NCI-H82 treated with DMSO at 0.1 percent for 48 hours (cell line): ENCODE results near the gene TSPYL1.

Experiments
- DNase-seq: peaks from one replicate; lab custom pipeline; 2025; ENCODE audit not compliant: unreplicated experiment; lab: John Stamatoyannopoulos, UW

Gene TSPYL1

DNA sequence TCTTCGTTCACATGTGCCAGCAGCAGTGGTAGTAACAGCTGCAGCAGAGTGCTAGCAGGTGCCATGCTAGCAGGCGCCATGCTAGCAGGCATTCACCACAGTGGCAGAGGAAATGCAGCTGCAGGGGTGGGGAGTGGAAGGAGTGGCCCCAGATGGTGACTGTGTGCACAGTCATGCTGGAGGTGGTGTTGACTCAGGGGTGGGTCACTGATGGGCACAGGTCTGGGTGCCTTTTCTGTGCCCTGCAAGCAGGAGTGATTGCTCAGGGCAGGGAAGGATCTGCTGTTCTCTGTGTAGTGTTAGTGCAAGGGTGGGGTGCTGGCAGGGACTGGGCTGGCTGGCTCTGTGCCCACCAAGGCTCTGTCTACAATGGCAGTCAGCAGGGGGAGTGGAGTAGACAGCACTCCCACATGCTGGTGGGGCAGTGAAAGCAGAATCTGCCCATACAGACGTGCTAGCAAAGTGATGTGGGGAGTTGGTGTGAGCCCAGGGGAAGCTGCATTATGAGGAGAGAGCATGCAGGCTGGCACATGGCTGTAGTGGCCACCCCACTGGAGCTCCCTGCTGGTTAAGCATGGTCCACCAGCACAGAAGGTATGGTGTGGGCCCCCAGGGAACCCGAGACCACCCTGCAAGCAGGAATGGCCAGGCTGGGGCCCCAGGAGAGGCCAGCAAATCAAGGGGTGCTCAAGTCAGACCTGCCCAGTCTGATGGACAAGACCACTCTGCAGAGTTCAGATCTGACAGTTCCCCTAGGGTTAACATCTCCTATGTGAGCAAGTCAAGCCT, 14.5 kb downstream of the TSPYL1 start:
- no peak for DNase-seq

DNA sequence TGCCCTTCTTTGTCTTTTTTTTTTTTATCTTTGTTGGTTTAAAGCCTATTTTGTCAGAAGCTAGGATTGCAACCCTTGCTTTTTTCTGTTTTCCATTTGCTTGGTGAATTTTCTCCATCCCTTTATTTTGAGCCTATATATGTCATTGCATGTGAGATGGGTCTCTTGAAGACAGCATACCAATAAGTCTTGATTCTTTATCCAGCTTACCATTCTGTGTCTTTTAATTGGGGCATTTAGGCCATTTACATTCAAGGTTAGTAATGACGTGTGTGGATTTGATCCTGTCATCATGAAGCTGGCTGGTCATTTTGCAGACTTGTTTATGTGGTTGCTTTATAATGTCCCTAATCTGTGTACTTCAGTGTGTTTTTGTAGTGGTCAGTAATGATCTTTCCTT, 16.4 kb downstream of the TSPYL1 start:
- no peak for DNase-seq

DNA sequence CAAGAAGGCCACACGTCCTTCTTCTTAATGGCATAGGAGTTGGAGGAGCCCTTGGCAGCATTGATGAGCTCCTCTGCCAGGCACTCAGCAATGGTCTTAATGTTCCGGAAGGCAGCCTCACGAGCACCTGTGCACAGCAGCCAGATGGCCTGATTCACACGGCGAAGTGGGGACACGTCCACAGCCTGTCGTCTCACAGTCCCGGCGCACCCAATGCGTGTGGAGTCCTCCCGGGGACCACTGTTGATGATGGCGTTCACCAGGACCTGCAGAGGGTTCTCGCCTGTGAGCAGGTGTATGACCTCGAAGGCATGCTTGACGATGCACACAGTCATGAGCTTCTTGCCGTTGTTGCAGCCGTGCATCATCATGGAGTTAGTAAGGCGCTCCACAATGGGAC, 21.2 kb downstream of the TSPYL1 start:
- DNase-seq: no peak

DNA sequence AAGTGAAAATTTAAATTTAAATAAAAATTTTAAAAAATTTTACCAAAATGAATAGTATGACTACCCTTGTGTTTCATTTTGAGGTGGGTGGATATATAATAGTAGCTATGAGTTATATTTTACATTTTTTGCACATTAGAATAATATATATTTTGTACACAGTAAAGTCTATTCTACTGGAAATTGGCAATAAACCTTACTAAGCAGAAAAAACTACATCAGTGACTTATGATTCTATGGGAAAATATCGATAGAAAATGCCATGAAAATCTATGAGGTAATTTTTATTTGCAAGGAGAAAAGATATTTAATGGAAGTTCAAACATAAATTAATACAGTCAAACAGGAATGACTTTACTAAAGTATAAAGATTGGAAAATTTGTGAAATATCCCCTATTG, 23.0 kb downstream of the TSPYL1 start:
- DNase-seq: no peak

DNA sequence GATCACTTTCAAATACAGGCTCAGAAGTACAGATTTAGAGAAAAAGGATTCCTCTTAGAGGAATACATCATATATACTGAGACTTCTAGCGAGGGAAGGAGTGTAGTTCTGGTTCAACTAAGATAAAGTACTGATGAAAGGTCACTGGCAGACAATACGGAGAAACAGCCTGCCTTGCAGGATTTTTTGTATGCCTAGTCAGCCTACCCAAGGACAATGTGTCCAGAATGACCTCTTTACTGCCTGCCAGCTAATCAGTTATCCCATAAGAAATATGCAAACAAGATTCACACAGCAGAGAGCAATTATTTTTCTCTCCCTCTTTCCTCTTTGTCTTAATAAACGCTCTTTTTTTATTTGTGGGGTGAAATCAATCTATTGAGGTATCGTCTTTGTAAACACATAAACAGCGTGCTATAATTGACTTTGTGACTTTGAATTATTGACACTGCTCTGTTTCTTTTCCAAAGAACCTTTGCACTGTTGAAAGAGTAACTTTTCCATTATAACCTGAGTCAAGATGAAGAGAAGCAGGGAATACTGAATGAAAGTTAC, 24.4 kb downstream of the TSPYL1 start:
- no peak for DNase-seq

DNA sequence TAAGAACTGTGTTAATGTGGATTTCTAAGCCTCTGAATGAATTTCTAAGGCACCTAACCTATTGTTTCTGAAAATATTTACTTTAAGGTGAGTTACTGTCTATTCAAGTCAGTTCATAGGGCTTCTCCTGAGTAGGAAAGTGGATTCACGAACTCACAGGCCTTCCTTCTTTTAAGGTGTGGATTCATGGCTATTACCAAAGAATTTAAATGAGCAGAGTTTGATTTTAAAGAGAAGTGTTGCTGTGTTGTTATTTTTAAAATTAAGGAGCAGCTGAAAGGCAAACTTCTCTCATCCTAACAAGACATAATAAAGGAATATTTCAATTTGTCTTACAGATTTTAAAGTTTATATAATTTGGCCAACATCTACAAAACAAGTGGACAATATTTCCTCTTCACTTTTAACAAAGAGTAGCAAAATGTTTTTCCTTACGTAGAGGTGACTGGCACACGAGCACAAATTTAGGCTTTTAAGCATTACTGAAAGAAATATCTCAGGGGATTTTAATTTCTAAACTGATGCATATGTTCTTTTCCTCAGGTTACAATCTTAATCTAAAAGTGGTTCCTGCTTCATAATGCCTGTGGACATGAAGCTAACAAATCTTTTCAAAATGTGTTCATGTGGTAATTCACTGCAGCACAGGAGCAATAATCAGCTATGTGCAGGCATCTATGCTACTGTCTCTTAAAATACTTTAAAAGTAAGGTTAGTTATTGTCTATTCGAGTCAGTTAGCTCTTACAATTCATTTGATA, 25.3 kb downstream of the TSPYL1 start:
- no peak for DNase-seq

DNA sequence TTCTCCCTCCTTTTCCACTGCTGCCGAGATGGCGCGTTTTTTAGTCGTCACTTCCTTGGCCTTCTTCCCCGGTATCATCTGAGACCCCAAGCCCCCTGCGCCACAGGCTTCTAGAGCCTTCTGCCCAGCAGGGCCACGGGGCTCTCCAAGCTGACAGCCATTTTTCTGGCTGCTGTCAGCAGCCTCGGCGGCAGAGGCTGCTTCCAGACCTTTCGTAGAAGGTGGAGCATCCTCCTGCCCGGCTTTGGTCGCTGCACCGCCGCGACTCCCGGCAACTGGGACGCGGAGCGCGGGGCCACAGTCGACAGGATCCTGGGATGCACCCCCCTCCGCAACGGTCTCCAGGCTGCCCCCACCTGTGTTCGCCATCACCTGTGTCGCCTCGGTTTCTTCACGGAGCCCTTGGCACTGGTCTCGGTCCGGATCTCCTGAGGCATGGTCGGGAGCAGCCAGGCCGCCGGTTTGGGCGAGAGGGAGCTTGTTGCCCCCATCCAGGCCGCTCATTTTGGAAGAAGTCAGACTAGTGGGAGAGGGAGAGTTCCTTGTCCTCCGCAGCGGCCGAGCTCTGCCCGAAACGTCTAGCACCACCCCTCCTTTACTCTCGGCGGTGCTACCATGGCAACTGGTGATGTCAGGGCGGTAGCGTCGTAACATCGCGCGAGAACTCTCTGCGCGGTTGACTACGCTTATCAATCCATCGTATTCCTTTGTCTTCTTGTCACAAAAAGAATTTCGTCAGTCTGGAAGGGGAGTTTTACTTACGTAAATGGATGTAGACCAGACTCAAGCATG, 26.0 kb downstream of the TSPYL1 start, which contains the start of gene TSPYL4:
Gene TSPYL4 (minus strand): TSS at position 571 of the 792 bp plus-strand sequence. CDS start 67 bp downstream, at position 504.
- DNase-seq: peak; percentile 91

DNA sequence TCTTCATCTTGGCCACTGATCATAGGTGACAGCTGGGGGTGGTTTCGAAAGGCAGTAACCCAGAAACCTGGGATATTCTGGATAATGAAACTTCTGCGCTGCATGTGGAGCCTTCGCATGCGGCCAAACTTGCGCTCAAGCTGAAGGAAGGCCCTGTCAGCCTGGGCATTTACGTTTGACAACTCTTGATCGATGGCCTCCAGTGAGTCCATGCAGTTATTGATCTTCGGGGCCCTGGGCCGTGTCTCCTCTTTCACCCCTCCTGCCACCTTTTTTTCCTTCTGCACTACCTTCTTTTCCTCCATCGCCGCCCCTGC, 26.6 kb downstream of the TSPYL1 start:
- no peak for DNase-seq

DNA sequence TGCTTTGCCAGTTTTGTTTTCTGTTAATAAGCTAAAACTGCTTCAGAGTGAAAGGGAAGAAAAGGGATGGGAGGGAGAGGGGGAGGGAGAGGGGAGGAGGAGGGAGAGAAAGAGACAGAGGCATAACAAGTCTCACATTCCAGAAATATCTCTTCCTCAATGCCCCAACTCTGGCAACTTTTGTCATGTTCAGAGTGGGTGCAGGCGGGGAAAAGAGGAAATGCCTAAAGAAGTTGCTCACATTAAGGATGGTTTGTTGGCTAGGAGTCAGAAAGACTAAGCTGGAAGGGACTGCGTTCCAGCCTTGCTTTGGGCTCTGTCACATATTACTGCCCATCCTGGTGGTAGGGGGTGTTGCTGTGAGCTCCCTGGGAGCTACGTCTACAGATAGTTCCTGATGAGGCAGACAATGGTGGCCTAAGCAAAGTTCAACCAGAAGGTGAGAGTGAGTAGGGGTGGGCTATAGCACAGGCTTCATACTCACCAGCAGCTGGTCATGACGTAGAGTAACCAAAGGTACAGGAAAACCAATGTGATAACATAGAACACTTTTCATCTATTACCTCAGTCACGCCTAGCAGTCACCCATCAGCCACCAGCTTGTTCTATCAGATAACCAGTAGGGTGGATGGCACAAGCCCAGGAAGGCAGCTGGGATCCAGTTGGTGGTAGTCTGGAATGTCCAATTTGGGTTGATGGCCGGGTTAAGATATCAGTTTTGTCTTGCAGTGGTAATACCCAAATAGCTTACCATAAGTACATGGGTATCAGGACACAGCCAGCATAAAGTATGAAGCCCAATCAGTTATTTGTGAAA, 28.0 kb downstream of the TSPYL1 start:
- DNase-seq: no peak

DNA sequence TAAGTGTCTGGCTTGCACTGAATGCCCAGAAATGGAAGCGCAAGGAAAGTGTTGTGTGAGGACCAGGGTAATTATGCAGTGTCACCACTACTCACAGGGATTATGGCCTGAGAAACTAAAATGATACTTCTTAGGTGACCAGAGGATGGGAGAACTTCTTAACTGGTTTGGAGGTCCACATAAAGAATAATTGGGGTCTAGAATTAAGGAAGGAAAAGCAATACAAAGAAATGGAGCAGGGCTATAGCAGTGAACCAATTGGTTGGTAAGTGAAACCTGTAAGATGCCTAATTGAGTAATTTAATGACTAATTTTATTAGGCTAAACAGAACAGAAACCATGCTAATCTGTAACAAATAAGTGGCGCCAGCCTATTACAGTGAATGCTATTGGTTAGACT, 31.2 kb downstream of the TSPYL1 start:
- no peak for DNase-seq

DNA sequence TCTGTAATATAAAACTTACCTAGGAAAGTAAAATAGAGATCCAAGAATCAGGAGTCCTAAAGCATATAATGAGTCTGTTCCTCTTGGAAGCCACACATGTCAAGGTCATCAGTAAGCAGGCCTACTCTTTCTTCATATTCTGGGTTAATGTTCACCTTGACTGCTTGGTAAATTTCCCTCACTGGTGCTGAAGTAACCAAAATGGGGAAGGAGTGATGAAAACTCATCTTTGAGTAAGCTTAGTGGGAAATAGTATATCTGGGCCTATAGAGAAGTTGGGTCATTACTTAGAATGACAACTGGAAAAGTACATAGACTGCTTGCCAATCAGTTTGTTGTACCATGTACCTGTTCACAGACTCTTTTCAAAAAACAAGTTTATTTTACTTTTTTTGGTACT, 32.4 kb downstream of the TSPYL1 start:
- no peak for DNase-seq

DNA sequence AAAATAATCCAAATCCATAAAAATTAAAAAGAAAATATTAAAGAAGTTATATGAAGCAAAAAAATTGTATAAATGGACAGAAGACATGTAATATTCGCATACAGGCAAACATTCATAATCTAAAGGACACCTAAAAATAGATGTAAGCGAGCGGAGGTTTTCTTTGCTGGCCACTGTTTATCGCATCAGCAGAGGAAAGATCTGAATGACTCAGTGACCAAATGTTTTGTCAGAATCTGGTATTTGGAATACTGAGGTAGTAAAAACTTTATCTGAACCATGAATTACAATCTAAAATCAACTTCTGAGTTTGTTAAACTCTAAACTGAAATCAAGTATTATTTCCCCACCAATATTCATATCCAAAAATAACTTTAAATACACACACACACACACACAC, 33.6 kb downstream of the TSPYL1 start:
- DNase-seq: no peak

DNA sequence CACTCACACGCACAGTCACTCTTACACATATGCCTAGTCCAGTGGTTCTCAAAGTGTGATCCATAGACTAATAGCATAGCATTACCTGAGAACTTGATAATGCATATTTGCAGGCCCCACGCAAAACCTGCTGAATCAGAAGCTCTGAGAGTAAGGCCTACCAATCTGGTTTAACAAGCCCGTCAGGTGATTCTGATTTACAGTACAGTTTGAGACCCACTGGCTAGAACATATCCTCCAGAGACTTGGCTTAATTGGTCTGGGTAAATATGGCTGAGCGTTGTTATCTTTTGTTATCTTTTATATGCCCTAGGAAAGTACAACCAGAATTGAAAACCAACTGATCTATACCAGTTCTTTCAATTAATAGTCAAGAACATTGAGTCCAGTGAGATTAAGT, 35.4 kb downstream of the TSPYL1 start:
- DNase-seq: no peak

DNA sequence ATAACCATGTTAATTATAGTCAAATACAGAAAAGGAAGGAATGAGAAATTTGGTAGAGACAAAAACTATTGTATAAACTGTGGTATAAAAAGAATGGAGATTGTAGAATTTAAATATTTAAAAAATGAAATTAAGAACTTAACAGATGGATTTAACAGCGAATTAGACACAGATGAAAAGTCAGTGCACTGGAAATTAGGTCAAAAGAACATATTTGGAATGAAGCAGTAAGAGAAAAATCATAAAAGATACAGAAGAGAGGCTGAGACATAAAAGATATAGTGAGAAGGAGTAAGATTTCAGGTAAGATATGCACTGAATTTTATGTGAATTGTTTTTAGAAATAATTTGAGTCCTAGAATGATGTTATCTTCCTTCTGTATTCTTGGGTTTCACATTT, 39.9 kb downstream of the TSPYL1 start:
- DNase-seq: no peak

DNA sequence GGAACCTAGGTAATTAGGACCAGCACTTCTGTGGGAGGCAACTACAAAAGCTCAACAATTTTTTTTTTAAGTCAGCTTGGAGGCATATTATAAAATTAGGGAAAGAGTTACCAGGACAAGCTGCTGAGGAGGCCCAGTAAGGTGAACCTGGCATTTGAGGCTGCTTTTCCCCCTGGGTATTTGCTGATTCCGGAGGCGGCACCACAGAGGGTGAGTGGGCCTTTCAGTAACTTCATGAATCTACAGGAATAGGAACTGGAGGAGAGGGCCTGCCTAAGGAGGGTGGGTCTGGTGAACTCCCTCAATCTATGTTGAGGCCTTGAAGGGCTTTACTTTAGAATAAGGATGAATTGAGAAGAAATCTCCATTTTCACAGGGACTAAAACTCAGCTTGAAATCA, 40.5 kb downstream of the TSPYL1 start:
- DNase-seq: no peak

DNA sequence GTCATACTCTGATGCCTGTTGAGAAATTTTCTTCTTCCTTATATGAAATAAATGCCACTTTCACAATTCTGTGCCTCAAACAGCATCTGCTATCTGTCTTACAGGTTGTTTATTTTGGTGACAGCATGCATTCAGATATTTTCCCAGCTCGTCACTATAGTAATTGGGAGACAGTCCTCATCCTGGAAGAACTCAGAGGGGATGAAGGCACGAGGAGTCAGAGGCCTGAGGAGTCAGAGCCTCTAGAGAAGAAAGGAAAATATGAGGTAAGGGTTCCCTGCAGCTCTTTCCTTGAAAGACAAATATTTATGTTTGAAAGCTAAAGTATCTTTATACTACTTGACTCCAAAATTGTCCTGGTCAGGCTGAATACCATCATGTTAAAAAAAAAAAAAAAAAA, 41.6 kb downstream of the TSPYL1 start:
- DNase-seq: no peak

DNA sequence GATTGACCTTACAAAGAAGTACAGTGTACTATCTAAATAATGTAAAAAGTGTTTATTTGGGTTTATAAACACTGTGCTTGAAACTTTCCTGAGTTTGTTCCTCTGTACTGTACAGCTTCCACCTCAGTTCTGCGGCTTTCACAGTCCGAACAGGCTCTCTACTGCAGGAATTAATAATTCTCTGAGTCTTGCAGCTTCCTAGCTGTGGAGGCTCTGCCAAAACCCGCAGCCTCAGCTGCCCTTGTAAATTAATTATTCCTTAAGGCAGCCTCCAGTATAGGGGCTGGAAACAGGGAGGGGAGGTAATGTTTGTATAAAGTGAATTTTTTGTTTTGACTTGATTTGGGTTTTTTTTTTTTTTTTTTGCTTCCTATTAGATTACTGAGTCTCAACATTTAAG, 45.0 kb downstream of the TSPYL1 start:
- no peak for DNase-seq

DNA sequence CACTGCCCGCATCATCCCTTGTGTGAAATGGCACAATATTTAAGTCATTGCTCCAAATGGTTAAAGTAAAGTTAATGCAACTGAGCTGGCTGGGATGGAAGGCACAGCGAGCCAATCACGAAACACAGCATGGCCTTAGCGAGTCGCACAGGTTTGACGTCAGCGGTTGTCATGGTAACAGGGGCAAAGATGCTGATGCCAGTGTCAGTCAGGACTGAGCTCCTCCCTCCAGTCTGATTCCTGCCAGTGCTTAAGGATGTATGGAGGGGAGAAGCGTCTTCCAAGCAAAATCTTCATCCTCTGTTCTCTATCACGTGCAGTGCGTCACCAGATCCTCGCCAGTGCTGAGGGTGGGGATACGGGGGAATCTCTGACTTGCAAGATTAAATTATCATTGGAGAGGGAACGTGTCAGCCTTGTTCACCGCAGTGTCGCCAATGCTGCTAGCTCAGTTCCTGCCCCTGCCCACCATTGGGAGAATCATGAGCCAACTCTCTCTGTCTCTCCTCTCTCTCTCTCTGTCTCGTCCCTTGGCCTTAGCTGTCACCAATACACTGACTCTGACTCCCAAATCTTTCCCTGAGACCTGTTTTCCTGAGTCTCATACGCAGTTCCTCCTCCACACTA, 50.3 kb downstream of the TSPYL1 start:
- DNase-seq: peak; percentile 16
